Hematopoietic multipotent progenitor cell treated with erythropoietin and hydrocortisone succinate and interleukin-3 and kit ligand, for 6 days (in vitro differentiated cells): Measurements from ENCODE around the gene FRRS1L.
A peak's percentile ranks its signal among the peaks of the same experiment; 100 is the strongest.

ENCODE experiments used
- DNase-seq: peaks from one replicate; pipeline ENCODE4 v3.0.0-alpha.2; 2015

Gene FRRS1L

GRCh38 chr9:109101202-109101595, 65.8 kb downstream of the FRRS1L start:
- DNase-seq, result no peak

- DNase-seq, result no peak
Observed at GRCh38 chr9:109100543-109101201, 66.4 kb downstream of the FRRS1L start.

GRCh38 chr9:109098960-109099308, 68.1 kb downstream of the FRRS1L start:
- peak; percentile 21 for DNase-seq

- DNase-seq, result peak; percentile 61
Observed at GRCh38 chr9:109098171-109098959, 68.7 kb downstream of the FRRS1L start.

DNA sequence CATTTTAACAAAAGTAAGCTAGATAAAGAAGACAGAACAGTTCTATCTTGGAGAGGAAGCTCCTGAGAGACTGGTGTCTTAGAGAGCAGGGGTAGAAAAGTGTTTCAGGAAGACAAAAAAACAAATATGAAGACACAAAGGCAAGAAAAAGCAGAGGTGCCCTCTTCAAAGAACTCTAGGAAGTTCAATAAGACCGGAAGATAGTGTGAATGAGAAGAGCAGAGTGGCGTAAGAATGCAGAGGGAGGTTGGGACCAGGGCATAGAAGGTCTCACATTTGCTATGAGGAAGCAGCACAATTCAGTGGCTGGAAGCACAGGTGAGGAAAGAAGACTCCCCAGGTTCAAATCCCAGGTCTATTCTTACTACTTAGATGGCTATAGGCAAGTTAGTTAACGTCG, 69.9 kb downstream of the FRRS1L start:
- DNase-seq, result no peak

DNA sequence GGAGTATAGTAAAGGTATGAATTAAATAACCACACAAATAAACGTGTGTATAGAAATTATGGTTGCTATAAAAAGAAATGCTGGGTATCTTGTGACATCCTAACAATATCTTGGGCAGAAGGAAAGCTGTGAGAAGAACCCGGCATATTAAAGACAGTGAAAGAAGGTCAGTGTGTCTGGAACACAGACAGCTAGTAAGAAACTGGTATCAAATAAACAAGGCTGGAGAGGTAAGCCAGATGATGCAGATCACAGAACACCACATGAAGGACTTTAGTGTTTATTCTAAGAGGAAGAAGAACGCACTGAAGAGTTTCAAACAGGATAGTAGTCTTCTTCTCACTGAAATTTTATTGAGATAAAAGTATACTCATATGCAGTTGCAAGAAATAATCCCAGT, 71.7 kb downstream of the FRRS1L start:
- DNase-seq, result no peak

- DNase-seq, result no peak
Observed at GRCh38 chr9:109094268-109094667, 72.8 kb downstream of the FRRS1L start.

DNA sequence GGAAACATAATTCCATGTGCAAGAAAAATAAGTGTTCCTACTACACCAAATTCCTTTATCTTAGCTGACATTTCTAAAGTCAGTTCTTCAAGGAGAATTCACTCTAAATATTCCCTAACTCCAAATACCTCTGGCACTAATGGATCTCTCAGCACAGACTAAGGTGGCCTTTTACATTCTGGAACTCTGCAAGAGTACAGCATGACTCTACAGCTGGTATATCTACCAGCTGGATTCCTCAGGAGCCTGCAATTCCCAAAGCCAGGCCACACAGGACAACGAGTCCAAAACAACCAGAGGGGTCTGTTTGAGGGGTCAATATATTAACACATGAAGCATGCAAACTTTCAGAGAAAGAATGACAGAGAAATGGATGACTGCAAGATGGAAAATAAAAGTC, 74.5 kb downstream of the FRRS1L start:
- DNase-seq, result no peak

DNA sequence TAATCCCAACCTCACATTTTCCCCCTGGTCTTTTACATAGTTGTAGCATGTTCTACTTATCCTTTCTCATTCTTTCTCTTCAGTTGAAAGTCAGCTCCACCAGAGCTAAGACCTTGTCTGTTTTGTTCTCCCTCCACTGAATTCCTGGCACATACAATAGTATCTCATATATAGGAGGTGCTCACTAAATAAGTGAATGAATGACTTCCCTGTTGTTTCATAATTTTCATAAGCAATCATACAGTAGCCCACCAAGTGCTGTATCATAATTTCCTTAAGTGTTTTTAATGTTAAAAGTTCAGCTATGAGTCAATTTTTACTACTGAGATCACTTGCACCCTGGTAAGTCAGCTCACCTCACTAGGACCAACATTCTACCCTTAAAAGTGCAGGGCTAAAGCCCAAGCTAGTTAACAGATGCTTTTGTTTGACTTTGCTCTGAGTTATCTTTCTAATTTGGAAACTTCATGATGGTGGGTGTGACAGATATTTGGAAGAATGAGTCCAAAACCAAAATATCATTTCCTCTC, 74.9 kb downstream of the FRRS1L start:
- no peak for DNase-seq

- DNase-seq, result no peak
Observed at GRCh38 chr9:109088221-109088620, 78.8 kb downstream of the FRRS1L start.

DNA sequence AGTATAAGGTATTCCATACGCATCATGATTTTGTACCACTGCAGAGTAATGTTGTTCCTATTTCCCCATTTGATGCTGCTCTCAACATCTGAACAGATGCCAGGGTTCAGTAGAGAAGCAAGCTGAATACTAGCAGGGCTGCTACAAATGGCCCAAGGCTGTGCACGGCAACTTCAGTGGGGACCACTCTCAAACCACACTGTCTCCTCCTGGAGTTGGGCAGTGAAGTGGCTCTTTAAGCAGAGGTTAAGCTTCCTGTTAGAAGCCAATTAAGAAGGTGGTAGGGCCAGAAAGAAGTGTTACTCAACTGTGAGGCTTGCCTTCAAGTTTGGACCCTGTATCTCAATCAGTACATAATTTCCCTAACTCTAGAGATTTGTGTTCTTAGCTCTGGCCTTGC, 79.3 kb downstream of the FRRS1L start:
- no peak for DNase-seq

DNA sequence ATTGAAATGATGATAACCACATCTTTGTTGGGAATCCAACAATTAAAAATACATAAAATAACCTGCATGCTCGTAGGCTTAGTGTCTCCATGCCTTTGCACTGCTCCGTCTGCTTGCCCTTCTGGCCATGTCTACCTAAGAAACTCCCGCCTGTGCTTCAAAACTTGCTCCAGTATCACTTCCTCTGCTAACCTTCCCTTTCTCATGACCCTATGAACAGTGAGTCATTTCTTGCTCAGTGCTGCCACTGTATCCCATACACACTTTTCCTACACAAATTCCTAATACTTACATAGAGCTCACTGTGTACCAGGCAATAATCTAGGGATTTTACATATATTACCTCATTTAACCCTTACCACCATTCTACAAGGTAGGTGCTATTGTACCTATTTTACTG, 80.8 kb downstream of the FRRS1L start:
- DNase-seq, result no peak

DNA sequence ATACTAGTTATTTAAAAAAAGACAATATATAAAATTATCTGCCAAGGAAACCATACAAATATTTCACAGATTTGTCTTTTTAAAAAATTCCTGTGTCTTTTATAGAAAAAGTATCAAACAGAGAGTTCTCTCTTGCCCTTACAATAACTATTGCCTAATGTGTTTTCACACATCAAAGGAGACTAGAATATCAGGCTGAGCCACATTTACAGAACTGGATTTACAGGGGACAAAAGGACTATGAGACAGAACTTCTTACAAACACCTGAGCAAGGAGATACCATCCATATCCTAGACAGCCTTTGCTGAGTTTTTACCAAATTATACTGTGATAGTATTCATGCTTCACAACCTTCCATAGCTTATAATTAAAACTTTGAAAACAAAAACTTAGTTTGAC, 81.5 kb downstream of the FRRS1L start:
- no peak for DNase-seq

GRCh38 chr9:109083813-109084405, 83.1 kb downstream of the FRRS1L start:
- DNase-seq, result no peak

- no peak for DNase-seq
Observed at GRCh38 chr9:109083141-109083540, 83.9 kb downstream of the FRRS1L start.

DNA sequence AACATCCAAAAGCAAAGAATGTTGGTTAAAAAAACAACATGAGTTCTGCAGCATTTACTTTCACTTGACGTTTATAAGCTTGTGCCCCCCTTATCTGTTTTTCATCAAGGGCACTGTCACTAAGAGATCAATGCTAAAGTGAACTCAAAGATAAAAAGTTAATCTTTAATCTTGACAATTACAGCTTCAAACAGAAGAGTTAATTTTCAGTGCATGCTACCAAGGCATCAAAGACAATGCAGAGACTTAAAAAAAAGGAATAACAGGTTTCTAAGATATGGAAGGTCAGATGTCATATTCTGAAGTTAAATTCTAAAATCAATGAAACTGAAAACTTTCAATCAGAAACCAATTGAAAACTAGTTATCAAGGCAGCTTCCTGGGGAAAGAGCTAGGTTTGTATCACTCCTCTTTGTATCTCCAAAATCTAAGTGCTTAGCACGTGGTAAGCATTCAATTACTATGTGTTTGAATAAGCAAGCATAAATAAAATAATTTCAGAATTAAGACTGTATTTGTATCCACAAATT, 84.9 kb downstream of the FRRS1L start:
- no peak for DNase-seq
